HG02852 (cell line): ENCODE results near the gene MAP2K3.
"Not testable (repeated sequence)": the region's sequence is repeated elsewhere in the genome, so short reads cannot be mapped to it uniquely, and the experiment has no call there.

ENCODE experiments used
- ATAC-seq: cut with Tn5 transposase; IDR thresholded peaks from one replicate; pipeline ENCODE4 v1.9.1; 2021; ENCODE audit warnings: mild to moderate bottlenecking, moderate library complexity; ENCODE audit not compliant: unreplicated experiment

Gene MAP2K3

GRCh38 chr17:21324741-21325140 is 40.2 kb downstream of the MAP2K3 start:
- not testable (repeated sequence) for ATAC-seq

- peak; percentile 51 for ATAC-seq
Measured at GRCh38 chr17:21327921-21328320, 43.4 kb downstream of the MAP2K3 start.

GRCh38 chr17:21328778-21329177 is 44.3 kb downstream of the MAP2K3 start:
- ATAC-seq, result not testable (repeated sequence)

GRCh38 chr17:21330436-21331160 is 46.1 kb downstream of the MAP2K3 start:
- no peak for ATAC-seq

GRCh38 chr17:21336541-21337294 is 52.2 kb downstream of the MAP2K3 start:
- not testable (repeated sequence) for ATAC-seq

GRCh38 chr17:21337981-21338625 is 53.6 kb downstream of the MAP2K3 start:
- ATAC-seq, result not testable (repeated sequence)

- ATAC-seq, result no peak
Measured at GRCh38 chr17:21339011-21339410, 54.5 kb downstream of the MAP2K3 start.

GRCh38 chr17:21339571-21339970 is 55.1 kb downstream of the MAP2K3 start:
- ATAC-seq, result not testable (repeated sequence)

GRCh38 chr17:21340407-21340806 is 55.9 kb downstream of the MAP2K3 start:
- not testable (repeated sequence) for ATAC-seq

- not testable (repeated sequence) for ATAC-seq
Measured at GRCh38 chr17:21341279-21341678, 56.8 kb downstream of the MAP2K3 start.

GRCh38 chr17:21341925-21342540 is 57.5 kb downstream of the MAP2K3 start:
- ATAC-seq, result not testable (repeated sequence)

- ATAC-seq, result not testable (repeated sequence)
Measured at GRCh38 chr17:21343061-21343949, 58.8 kb downstream of the MAP2K3 start.

- not testable (repeated sequence) for ATAC-seq
Measured at GRCh38 chr17:21344801-21345200, 60.3 kb downstream of the MAP2K3 start.

GRCh38 chr17:21345236-21345635 is 60.7 kb downstream of the MAP2K3 start:
- ATAC-seq, result no peak

- not testable (repeated sequence) for ATAC-seq
Measured at GRCh38 chr17:21346107-21346506, 61.6 kb downstream of the MAP2K3 start.

- not testable (repeated sequence) for ATAC-seq
Measured at GRCh38 chr17:21346651-21347250, 62.2 kb downstream of the MAP2K3 start.

GRCh38 chr17:21347660-21348059 is 63.1 kb downstream of the MAP2K3 start:
- ATAC-seq, result not testable (repeated sequence)

- ATAC-seq, result peak; percentile 48
Measured at GRCh38 chr17:21348081-21348925, 63.8 kb downstream of the MAP2K3 start.

- ATAC-seq, result not testable (repeated sequence)
Measured at GRCh38 chr17:21348926-21349261, 64.4 kb downstream of the MAP2K3 start.
